Endothelial cell of umbilical vein (primary cell): ENCODE measurements around the gene SERPINE1. TPM values are rescaled to one million over a fixed set of nuclear protein-coding genes. Genes with fewer than 3 reads are reported as not detected.

Experiments
- microRNA-seq: library from miRNA; unstranded; fragments of <30 nt; microRNA quantifications from one replicate; pipeline ENCODE4 v1.2.0, GENCODE V29; 2021; ENCODE audit warnings: borderline number of aligned reads, borderline replicate concordance
- polyA plus RNA-seq, 4 experiments: library from polyadenylated mRNA; depleted of rRNA in 3 of 4; stranded (reverse) in 3 of 4; unstranded in 1 of 4; fragments of >200 nt; gene quantifications; 2 replicates each; pipeline versions ENCODE4 v1.2.1 to v1.2.3, GENCODE V29; 2011 to 2012; ENCODE audit warnings: missing spikeins in 1 of 4
- small RNA-seq: library from RNA; depleted of rRNA; stranded (forward); fragments of <200 nt; gene quantifications from one replicate; pipeline ENCODE3, GENCODE V24; 2012; ENCODE audit warnings: low replicate concordance, low read depth; ENCODE audit not compliant: insufficient read depth, insufficient read length
- total RNA-seq: library from RNA; stranded (reverse); gene quantifications from 2 replicates; pipeline ENCODE4 v1.2.3, GENCODE V29; 2021

SERPINE1 gene
- total and polyA plus RNA-seq, 2 donors (not counting 3 experiments of a cell fraction or from before 2014, with no cell fraction given): 2,296 to 4,637 TPM

Small RNA genes lying within 50 kb of the gene (microRNA-seq; reads per million reads assigned to microRNA genes)
- gene MIR4653: not detected

Small RNA genes lying within 50 kb of the gene (small RNA-seq; reads per million reads assigned to genes)
- not detected for gene MIR4653

Other genes starting within 250 kb of the SERPINE1 start
- gene UFSP1, start 237.4 kb upstream of the SERPINE1 start, total RNA-seq: 0.93 and 1.6 TPM in 2 replicates
- gene UFSP1, start 237.4 kb upstream of the SERPINE1 start, polyA plus RNA-seq: 0.84 and 1.1 TPM in 2 replicates
- gene ACHE, start 231.2 kb upstream of the SERPINE1 start, total RNA-seq: 0.18 TPM in 2 replicates
- gene ACHE, start 231.2 kb upstream of the SERPINE1 start, polyA plus RNA-seq: 0.28 and 0.48 TPM in 2 replicates
- not detected in 2 replicates for gene MUC3A, start 177.6 kb upstream of the SERPINE1 start, total RNA-seq
- not detected in 2 replicates for gene MUC3A, start 177.6 kb upstream of the SERPINE1 start, polyA plus RNA-seq
- gene MUC12, start 157.5 kb upstream of the SERPINE1 start, total RNA-seq: not detected in 2 replicates
- not detected in 2 replicates for gene MUC12, start 157.5 kb upstream of the SERPINE1 start, polyA plus RNA-seq
- not detected in 2 replicates for gene MUC17, start 107.0 kb upstream of the SERPINE1 start, total RNA-seq
- gene MUC17, start 107.0 kb upstream of the SERPINE1 start, polyA plus RNA-seq: not detected in 2 replicates
- 21.8 and 25.1 TPM in 2 replicates for gene TRIM56, start 41.6 kb upstream of the SERPINE1 start, total RNA-seq
- gene TRIM56, start 41.6 kb upstream of the SERPINE1 start, polyA plus RNA-seq: 1.9 and 2.3 TPM in 2 replicates
- gene AP1S1, start 27.4 kb downstream of the SERPINE1 start, total RNA-seq: 70.9 and 93.3 TPM in 2 replicates
- 82.8 and 106 TPM in 2 replicates for gene AP1S1, start 27.4 kb downstream of the SERPINE1 start, polyA plus RNA-seq
- gene VGF, start 38.5 kb downstream of the SERPINE1 start, total RNA-seq: not detected in 2 replicates
- gene VGF, start 38.5 kb downstream of the SERPINE1 start, polyA plus RNA-seq: 0.03 TPM in 1 of 2 replicates, not detected in the other
- not detected in 2 replicates for gene NAT16, start 53.2 kb downstream of the SERPINE1 start, total RNA-seq
- gene NAT16, start 53.2 kb downstream of the SERPINE1 start, polyA plus RNA-seq: not detected in 2 replicates
- gene MOGAT3, start 73.9 kb downstream of the SERPINE1 start, total RNA-seq: not detected in 2 replicates
- not detected in 2 replicates for gene MOGAT3, start 73.9 kb downstream of the SERPINE1 start, polyA plus RNA-seq
- gene PLOD3, start 90.5 kb downstream of the SERPINE1 start, total RNA-seq: 161 and 170 TPM in 2 replicates
- gene PLOD3, start 90.5 kb downstream of the SERPINE1 start, polyA plus RNA-seq: 143 and 212 TPM in 2 replicates
- 89.9 and 90.5 TPM in 2 replicates for gene ZNHIT1, start 91.1 kb downstream of the SERPINE1 start, total RNA-seq
- 74.1 and 77.1 TPM in 2 replicates for gene ZNHIT1, start 91.1 kb downstream of the SERPINE1 start, polyA plus RNA-seq
- gene CLDN15, start 110.7 kb downstream of the SERPINE1 start, total RNA-seq: 9.3 and 11.3 TPM in 2 replicates
- 17.7 and 21.1 TPM in 2 replicates for gene CLDN15, start 110.7 kb downstream of the SERPINE1 start, polyA plus RNA-seq
- 132 and 187 TPM in 2 replicates for gene FIS1, start 118.0 kb downstream of the SERPINE1 start, total RNA-seq
- 330 and 346 TPM in 2 replicates for gene FIS1, start 118.0 kb downstream of the SERPINE1 start, polyA plus RNA-seq
- gene IFT22, start 194.7 kb downstream of the SERPINE1 start, total RNA-seq: 26.1 and 28.7 TPM in 2 replicates
- gene IFT22, start 194.7 kb downstream of the SERPINE1 start, polyA plus RNA-seq: 26.0 and 26.3 TPM in 2 replicates
- gene COL26A1, start 235.8 kb downstream of the SERPINE1 start, total RNA-seq: not detected in 2 replicates
- 0.03 TPM in 1 of 2 replicates, not detected in the other for gene COL26A1, start 235.8 kb downstream of the SERPINE1 start, polyA plus RNA-seq